PFSK-1 (cell line): ENCODE measurements around the gene GPAM.

Source experiments
- FOXP2 ChIP-seq: optimal IDR thresholded peaks from 2 replicates; pipeline ENCODE3; 2011; ENCODE audit warnings: borderline replicate concordance, control low read depth, inconsistent platforms; ENCODE audit not compliant: insufficient read depth; ENCODE audit errors: extremely low read length, extremely low read depth
- POLR2AphosphoS5 ChIP-seq: IDR thresholded peaks from 2 replicates; pipeline ENCODE4 v1.6.1; 2012; ENCODE audit warnings: low read depth, mild to moderate bottlenecking, control low read depth, low read length, moderate library complexity
- REST ChIP-seq, 2 experiments: IDR thresholded peaks; 2 replicates each; pipeline versions ENCODE4 v1.6.1 to v1.8.0; 2011 to 2012; ENCODE audit warnings: low read depth in 2 of 2, low read length in 2 of 2, control low read depth in 1 of 2, inconsistent platforms in 1 of 2, mild to moderate bottlenecking in 1 of 2, moderate library complexity in 1 of 2; ENCODE audit not compliant: insufficient read depth in 1 of 2
- SIN3A ChIP-seq: IDR thresholded peaks from 2 replicates; pipeline ENCODE4 v1.6.1; 2012; ENCODE audit warnings: mild to moderate bottlenecking, low read length, moderate library complexity, borderline replicate concordance; ENCODE audit not compliant: insufficient read depth
- TAF1 ChIP-seq: IDR thresholded peaks from 2 replicates; pipeline ENCODE4 v1.6.1; 2012; ENCODE audit warnings: low read length, control low read depth, borderline replicate concordance; ENCODE audit not compliant: insufficient read depth

Gene GPAM

GRCh38 chr10:112168733-112169132, 14.8 kb downstream of the GPAM start:
- no peak for TF ChIP-seq POLR2AphosphoS5
- no peak for TF ChIP-seq FOXP2
- TF ChIP-seq REST (IDR thresholded peaks at IDR 0.05; ENCODE audit: insufficient read depth in 1 of 2, low read depth in 2 of 2, low read length in 2 of 2): no peak
- TF ChIP-seq TAF1: no peak
- TF ChIP-seq SIN3A: no peak

- TF ChIP-seq FOXP2 (no peak), SIN3A (no peak), TAF1 (no peak), REST (IDR thresholded peaks at IDR 0.05; ENCODE audit: insufficient read depth in 1 of 2, low read depth in 2 of 2, low read length in 2 of 2) (no peak), POLR2AphosphoS5 (no peak)
These were observed 16.8 kb downstream of the GPAM start for GRCh38 chr10:112166800-112167199.

GRCh38 chr10:112161757-112162518, 21.6 kb downstream of the GPAM start:
- TF ChIP-seq POLR2AphosphoS5 (no peak), FOXP2 (no peak), TAF1 (no peak)

GRCh38 chr10:112160834-112161233, 22.7 kb downstream of the GPAM start:
- TF ChIP-seq POLR2AphosphoS5 (no peak), REST (IDR thresholded peaks at IDR 0.05; ENCODE audit: insufficient read depth in 1 of 2, low read depth in 2 of 2, low read length in 2 of 2) (no peak), SIN3A (no peak), FOXP2 (no peak), TAF1 (no peak)

- TF ChIP-seq FOXP2 (no peak), TAF1 (no peak), SIN3A (no peak), POLR2AphosphoS5 (no peak), REST (IDR thresholded peaks at IDR 0.05; ENCODE audit: insufficient read depth in 1 of 2, low read depth in 2 of 2, low read length in 2 of 2) (no peak)
These were observed 24.1 kb downstream of the GPAM start for GRCh38 chr10:112159469-112159868.
